ENCODE data around the gene ICAM4.
"Not testable (repeated sequence)": the region's sequence is repeated elsewhere in the genome, so short reads cannot be mapped to it uniquely, and the experiment has no call there.

The ICAM4 gene

GRCh38 chr19:10271543-10272086 lies 15.1 kb upstream of the ICAM4 start:
- Mint-ChIP-seq H3K27ac (ENCODE audit: low read depth) (peak overlapping the region; percentile 94), H3K4me3 (peak overlapping the region; percentile 83), H3K36me3 (ENCODE audit: insufficient read depth) (peaks cover 20% of the 10 kb centered on the region), H3K4me1 (peaks cover 43% of the 10 kb centered on the region), H3K27me3 (no peaks in the 10 kb centered on the region), H3K9me3 (no peaks in the 10 kb centered on the region)
- ATAC-seq (replicated peaks; ENCODE audit: extremely low read depth, poor library complexity, severe bottlenecking): peak; percentile 15
- no peak for DNase-seq (ENCODE audit: low spot score in 2 of 2)

- no peaks in the 10 kb centered on the region for H3K9me3 Mint-ChIP-seq
- H3K4me1 Mint-ChIP-seq: peaks cover 45% of the 10 kb centered on the region
- peaks cover 34% of the 10 kb centered on the region for H3K36me3 Mint-ChIP-seq (ENCODE audit: insufficient read depth)
- H3K27me3 Mint-ChIP-seq: no peaks in the 10 kb centered on the region
- ATAC-seq (replicated peaks; ENCODE audit: extremely low read depth, poor library complexity, severe bottlenecking) (no peak), DNase-seq (ENCODE audit: low spot score in 2 of 2) (no peak)
- no peak overlapping the region for H3K27ac Mint-ChIP-seq (ENCODE audit: low read depth)
- no peak overlapping the region for H3K4me3 Mint-ChIP-seq
Observed at GRCh38 chr19:10274589-10274988, 12.2 kb upstream of the ICAM4 start.

- Mint-ChIP-seq H3K4me3 (no peak overlapping the region), H3K4me1 (peaks cover 26% of the 10 kb centered on the region), H3K9me3 (no peaks in the 10 kb centered on the region), H3K36me3 (ENCODE audit: insufficient read depth) (peaks cover 35% of the 10 kb centered on the region), H3K27me3 (no peaks in the 10 kb centered on the region), H3K27ac (ENCODE audit: low read depth) (no peak overlapping the region)
- ATAC-seq (replicated peaks; ENCODE audit: extremely low read depth, poor library complexity, severe bottlenecking) (no peak), DNase-seq (ENCODE audit: low spot score in 2 of 2) (no peak)
Observed at GRCh38 chr19:10277795-10278589, 8.8 kb upstream of the ICAM4 start.

- no peak for ATAC-seq (replicated peaks; ENCODE audit: extremely low read depth, poor library complexity, severe bottlenecking)
- no peaks in the 10 kb centered on the region for H3K27me3 Mint-ChIP-seq
- DNase-seq (ENCODE audit: low spot score in 2 of 2): no peak
- H3K4me3 Mint-ChIP-seq: peak overlapping the region; percentile 8
- no peak overlapping the region for H3K27ac Mint-ChIP-seq (ENCODE audit: low read depth)
- no peaks in the 10 kb centered on the region for H3K9me3 Mint-ChIP-seq
- H3K36me3 Mint-ChIP-seq (ENCODE audit: insufficient read depth): peaks cover 41% of the 10 kb centered on the region
- peaks cover 23% of the 10 kb centered on the region for H3K4me1 Mint-ChIP-seq
Observed at GRCh38 chr19:10278935-10279334, 7.8 kb upstream of the ICAM4 start.

GRCh38 chr19:10279737-10280442 lies 6.9 kb upstream of the ICAM4 start:
- Mint-ChIP-seq H3K9me3 (no peaks in the 10 kb centered on the region), H3K27me3 (no peaks in the 10 kb centered on the region), H3K27ac (ENCODE audit: low read depth) (no peak overlapping the region), H3K4me1 (peaks cover 15% of the 10 kb centered on the region), H3K4me3 (no peak overlapping the region), H3K36me3 (ENCODE audit: insufficient read depth) (peaks cover 42% of the 10 kb centered on the region)
- ATAC-seq (replicated peaks; ENCODE audit: extremely low read depth, poor library complexity, severe bottlenecking) (peak; percentile 62), DNase-seq (ENCODE audit: low spot score in 2 of 2) (no peak)

- not testable (repeated sequence) for DNase-seq (ENCODE audit: low spot score in 2 of 2); ATAC-seq (replicated peaks; ENCODE audit: extremely low read depth, poor library complexity, severe bottlenecking); H3K27me3 Mint-ChIP-seq; H3K27ac Mint-ChIP-seq (ENCODE audit: low read depth); H3K9me3 Mint-ChIP-seq; H3K4me3 Mint-ChIP-seq
- H3K36me3 Mint-ChIP-seq (ENCODE audit: insufficient read depth): peaks cover 50% of the 10 kb centered on the region
- peaks cover 25% of the 10 kb centered on the region for H3K4me1 Mint-ChIP-seq
Observed at GRCh38 chr19:10282043-10282442, 4.7 kb upstream of the ICAM4 start.

GRCh38 chr19:10283301-10284064 lies 3.3 kb upstream of the ICAM4 start:
- Mint-ChIP-seq H3K4me1 (peaks cover 27% of the 10 kb centered on the region), H3K36me3 (ENCODE audit: insufficient read depth) (peaks cover 42% of the 10 kb centered on the region)

GRCh38 chr19:10284065-10284959 lies 2.4 kb upstream of the ICAM4 start:
- Mint-ChIP-seq H3K4me3 (no peak overlapping the region), H3K36me3 (ENCODE audit: insufficient read depth) (peaks cover 41% of the 10 kb centered on the region), H3K4me1 (peaks cover 29% of the 10 kb centered on the region), H3K9me3 (no peaks in the 10 kb centered on the region), H3K27me3 (peaks cover 19% of the 10 kb centered on the region), H3K27ac (ENCODE audit: low read depth) (no peak overlapping the region)
- DNase-seq (ENCODE audit: low spot score in 2 of 2): no peak
- ATAC-seq (replicated peaks; ENCODE audit: extremely low read depth, poor library complexity, severe bottlenecking): no peak

More at GRCh38 chr19:10283301-10284064, 3.3 kb upstream of the ICAM4 start:
- Mint-ChIP-seq H3K27ac (ENCODE audit: low read depth) (no peak overlapping the region), H3K9me3 (no peaks in the 10 kb centered on the region), H3K27me3 (peaks cover 11% of the 10 kb centered on the region), H3K4me3 (no peak overlapping the region)
- ATAC-seq (replicated peaks; ENCODE audit: extremely low read depth, poor library complexity, severe bottlenecking): no peak
- no peak for DNase-seq (ENCODE audit: low spot score in 2 of 2)

GRCh38 chr19:10284960-10285278 lies 1.8 kb upstream of the ICAM4 start:
- Mint-ChIP-seq H3K4me1 (peaks cover 25% of the 10 kb centered on the region), H3K4me3 (no peak overlapping the region), H3K36me3 (ENCODE audit: insufficient read depth) (peaks cover 38% of the 10 kb centered on the region), H3K27ac (ENCODE audit: low read depth) (no peak overlapping the region), H3K27me3 (peaks cover 24% of the 10 kb centered on the region), H3K9me3 (no peaks in the 10 kb centered on the region)
- ATAC-seq (replicated peaks; ENCODE audit: extremely low read depth, poor library complexity, severe bottlenecking) (no peak), DNase-seq (ENCODE audit: low spot score in 2 of 2) (no peak)

GRCh38 chr19:10285393-10285792 lies 1.4 kb upstream of the ICAM4 start:
- DNase-seq (ENCODE audit: low spot score in 2 of 2) (no peak), ATAC-seq (replicated peaks; ENCODE audit: extremely low read depth, poor library complexity, severe bottlenecking) (no peak)
- no peaks in the 10 kb centered on the region for H3K9me3 Mint-ChIP-seq
- peaks cover 29% of the 10 kb centered on the region for H3K27me3 Mint-ChIP-seq
- H3K27ac Mint-ChIP-seq (ENCODE audit: low read depth): no peak overlapping the region
- peaks cover 37% of the 10 kb centered on the region for H3K36me3 Mint-ChIP-seq (ENCODE audit: insufficient read depth)
- H3K4me3 Mint-ChIP-seq: no peak overlapping the region
- H3K4me1 Mint-ChIP-seq: peaks cover 27% of the 10 kb centered on the region

GRCh38 chr19:10288662-10289166 lies 2.0 kb downstream of the ICAM4 start:
- H3K27ac Mint-ChIP-seq (ENCODE audit: low read depth): no peak overlapping the region
- H3K9me3 Mint-ChIP-seq: no peaks in the 10 kb centered on the region
- ATAC-seq (replicated peaks; ENCODE audit: extremely low read depth, poor library complexity, severe bottlenecking): no peak
- H3K4me3 Mint-ChIP-seq: peak overlapping the region; percentile 87
- peaks cover 55% of the 10 kb centered on the region for H3K4me1 Mint-ChIP-seq
- peaks cover 32% of the 10 kb centered on the region for H3K36me3 Mint-ChIP-seq (ENCODE audit: insufficient read depth)
- H3K27me3 Mint-ChIP-seq: peaks cover 62% of the 10 kb centered on the region
- no peak for DNase-seq (ENCODE audit: low spot score in 2 of 2)
